Measurements from ENCODE around the gene GADD45G.

The GADD45G gene

DNA sequence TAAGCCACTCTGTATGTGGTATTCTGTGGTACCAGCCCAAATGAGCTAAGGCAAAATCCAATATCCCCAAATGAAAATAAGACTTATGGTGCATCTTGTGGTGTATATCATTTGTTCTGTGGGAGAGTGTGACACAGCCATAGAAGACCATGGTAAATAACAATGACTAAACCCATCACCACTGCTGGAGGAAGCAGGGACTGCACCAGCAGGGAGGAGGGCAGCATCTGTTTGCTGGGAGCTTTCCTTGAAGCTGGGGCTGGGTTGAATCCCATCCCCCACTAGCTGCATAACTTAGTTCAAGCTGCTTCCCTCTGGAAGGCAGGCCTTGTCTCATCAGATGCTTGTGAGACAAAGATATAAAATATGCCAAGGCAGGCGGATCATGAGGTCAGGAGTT, 14.2 kb downstream of the GADD45G start:
- DNase-seq (ENCODE audit: insufficient read length, low spot score), result no peak
- TF ChIP-seq CTCF (IDR thresholded peaks at IDR 0.05; ENCODE audit: insufficient read depth, missing control alignments), result no peak
- no peak for FAIRE-seq

GRCh38 chr9:89619424-89620138, 14.8 kb downstream of the GADD45G start:
- DNase-seq (ENCODE audit: insufficient read length, low spot score) (no peak), FAIRE-seq (no peak)
- TF ChIP-seq CTCF (IDR thresholded peaks at IDR 0.05; ENCODE audit: insufficient read depth, missing control alignments), result no peak

GRCh38 chr9:89621031-89621430, 16.2 kb downstream of the GADD45G start:
- TF ChIP-seq CTCF (IDR thresholded peaks at IDR 0.05; ENCODE audit: insufficient read depth, missing control alignments), result no peak
- no peak for FAIRE-seq

DNA sequence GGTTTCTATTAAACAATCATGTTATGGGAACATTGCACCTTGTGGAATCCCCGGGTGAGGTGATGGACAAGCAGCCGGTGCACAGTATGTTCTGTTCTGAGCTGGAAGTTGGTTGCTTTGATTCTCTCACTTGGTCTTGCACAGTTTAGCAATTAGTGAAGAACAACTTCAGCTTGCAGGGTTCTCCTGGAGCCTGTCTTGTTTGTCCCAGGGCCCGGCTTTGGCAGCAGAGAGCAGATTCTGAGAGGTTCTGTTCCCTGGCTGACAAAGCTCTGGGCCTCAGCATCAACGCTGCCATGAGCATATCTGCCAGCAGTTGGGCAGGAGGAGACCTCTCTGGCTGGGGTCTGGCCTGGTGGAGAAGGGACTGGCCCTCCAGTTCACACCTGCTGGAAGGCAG, 16.9 kb downstream of the GADD45G start:
- no peak for FAIRE-seq
- no peak for TF ChIP-seq CTCF (IDR thresholded peaks at IDR 0.05; ENCODE audit: insufficient read depth, missing control alignments)

More at GRCh38 chr9:89621031-89621430, 16.2 kb downstream of the GADD45G start:
- no peak for DNase-seq (ENCODE audit: insufficient read length, low spot score)

DNA sequence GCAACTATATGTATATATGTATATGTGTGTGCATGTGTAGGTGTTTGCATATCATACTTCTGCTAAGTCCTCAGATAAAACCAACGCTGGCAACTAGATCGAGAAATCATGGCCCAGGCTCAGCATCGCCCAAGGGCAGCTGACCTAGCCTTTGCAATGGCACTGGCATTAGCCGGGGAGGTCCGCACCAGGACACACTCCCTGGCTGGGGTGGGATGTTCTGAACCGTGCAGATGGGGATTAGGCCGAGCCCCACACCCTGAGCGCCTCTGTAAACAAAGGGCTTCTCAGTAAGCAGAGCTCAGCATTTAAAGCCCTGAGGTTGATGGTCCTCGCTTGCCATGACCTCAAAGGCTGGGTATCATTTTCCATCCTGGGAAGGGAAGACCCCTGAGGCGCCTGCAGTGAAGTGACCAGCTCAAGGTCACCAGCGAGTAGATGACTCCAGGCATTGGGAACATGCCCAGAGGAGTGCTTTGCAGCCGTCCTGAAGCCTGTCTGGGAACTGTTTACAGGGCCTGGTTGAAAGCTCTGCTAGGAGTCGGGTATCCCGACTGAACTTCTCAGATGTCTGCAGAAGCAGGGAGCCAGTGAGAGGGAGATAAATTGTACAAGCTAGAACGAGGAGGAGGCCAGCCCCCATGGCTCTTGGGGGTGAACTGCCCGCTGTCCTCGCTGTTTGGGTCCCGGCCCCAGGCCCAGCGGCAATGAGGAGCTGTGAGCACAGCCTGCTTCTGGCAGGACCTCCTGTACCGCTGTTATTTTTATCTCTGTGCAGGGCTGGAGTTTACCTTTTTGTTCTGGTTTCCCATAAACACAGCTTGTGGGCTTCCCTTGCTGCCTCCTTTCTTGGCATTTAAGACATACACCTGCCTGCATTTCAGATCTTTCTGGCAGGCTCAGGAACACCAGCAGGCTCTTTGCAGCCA, 18.4 kb downstream of the GADD45G start:
- DNase-seq (ENCODE audit: insufficient read length, low spot score) (no peak), FAIRE-seq (no peak)
- no peak for TF ChIP-seq CTCF (IDR thresholded peaks at IDR 0.05; ENCODE audit: insufficient read depth, missing control alignments)

More for the DNA sequence above, 16.9 kb downstream of the GADD45G start:
- no peak for DNase-seq (ENCODE audit: insufficient read length, low spot score)

DNA sequence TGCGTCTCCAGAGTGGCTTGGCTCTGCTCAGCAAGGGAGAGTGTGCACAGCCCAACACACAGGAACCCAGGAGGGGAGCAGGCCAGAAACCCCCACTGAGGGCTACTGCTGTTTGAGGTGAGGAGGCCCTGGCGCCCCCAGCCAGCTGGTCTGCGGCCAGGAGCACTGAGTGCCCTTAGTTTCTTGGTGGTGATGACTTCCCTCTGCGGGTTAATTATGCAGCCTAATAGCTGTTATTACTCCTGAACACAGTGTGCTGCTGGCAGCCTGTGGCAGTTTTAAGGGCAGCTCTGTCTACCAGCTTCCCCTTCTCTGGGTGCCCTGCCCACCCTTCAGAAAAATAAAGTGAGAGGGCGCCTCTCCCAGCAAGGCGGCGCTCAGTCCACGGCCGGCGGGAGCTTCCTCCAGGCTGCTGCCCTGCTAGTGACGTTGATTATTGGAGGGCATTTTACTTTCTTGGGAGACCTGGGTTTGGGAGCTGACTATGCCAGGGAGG, 19.2 kb downstream of the GADD45G start:
- no peak for TF ChIP-seq CTCF (IDR thresholded peaks at IDR 0.05; ENCODE audit: insufficient read depth, missing control alignments)
- FAIRE-seq, result no peak
- DNase-seq (ENCODE audit: insufficient read length, low spot score), result no peak

All from D721Med (cell line).